NCI-H2196 treated with DMSO at 0.1 percent for 48 hours (cell line): Measurements from ENCODE around the gene TNFRSF13B.
"Not testable (repeated sequence)": the region's sequence is repeated elsewhere in the genome, so short reads cannot be mapped to it uniquely, and the experiment has no call there.

Experiments
- DNase-seq: peaks from one replicate; lab custom pipeline; 2025; ENCODE audit not compliant: unreplicated experiment; lab: John Stamatoyannopoulos, UW

TNFRSF13B gene

DNA sequence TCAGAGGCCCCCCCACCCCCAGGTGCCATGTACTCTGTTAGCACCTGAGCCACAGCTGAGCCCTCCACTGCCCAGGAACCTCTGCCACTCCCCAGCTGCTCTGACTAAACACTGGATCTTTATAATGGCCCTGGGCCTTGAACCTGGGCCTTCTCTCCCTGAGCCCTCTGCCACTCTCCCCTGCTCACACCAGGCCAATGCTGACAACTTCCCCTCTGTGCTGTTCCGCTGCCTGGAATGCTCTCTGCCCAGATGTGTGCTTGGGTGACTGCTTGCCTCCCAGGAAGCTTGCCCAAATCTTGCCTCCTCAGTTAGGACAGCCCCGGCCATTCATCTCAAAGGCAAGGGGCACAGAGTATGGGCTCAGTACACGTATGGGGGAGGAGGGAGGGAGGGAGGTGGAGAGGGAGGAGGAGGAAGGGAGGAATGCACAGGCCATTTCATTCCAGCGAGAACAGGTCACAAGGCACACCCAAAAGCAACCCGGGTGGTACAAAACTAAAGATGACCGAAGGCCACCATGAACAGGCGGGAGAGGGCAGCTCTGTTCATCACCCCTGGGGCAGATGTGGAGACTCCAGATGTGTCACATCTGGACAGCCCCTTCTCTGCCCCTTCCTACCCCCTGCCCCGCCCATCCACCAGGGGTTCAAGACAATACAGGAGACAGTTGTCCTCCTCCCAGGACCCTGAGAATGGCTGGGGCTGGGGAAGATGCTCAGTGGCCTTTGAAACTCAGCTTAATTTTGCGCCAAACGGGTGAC is 15.3 kb upstream of the TNFRSF13B start:
- DNase-seq = no peak

DNA sequence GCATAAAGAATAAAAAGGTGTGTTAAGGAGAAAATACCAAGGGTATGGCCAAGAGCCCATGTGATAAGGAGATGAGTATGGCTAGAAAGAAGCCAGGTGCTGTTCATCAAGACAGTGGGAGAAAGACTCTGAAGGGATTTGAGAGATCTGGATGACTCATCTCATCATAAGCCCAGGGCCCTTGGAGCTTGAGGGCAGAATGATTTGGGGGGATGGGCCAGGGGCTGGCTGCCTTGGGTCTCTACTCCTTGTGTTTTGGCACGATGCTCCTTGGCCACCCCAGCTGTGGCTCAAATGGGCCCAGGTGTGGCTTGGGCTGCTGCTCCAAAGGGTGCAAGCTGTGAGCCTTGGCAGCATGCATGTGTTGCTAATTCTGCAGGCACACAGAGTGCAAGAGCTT is 14.5 kb upstream of the TNFRSF13B start:
- DNase-seq = no peak

DNA sequence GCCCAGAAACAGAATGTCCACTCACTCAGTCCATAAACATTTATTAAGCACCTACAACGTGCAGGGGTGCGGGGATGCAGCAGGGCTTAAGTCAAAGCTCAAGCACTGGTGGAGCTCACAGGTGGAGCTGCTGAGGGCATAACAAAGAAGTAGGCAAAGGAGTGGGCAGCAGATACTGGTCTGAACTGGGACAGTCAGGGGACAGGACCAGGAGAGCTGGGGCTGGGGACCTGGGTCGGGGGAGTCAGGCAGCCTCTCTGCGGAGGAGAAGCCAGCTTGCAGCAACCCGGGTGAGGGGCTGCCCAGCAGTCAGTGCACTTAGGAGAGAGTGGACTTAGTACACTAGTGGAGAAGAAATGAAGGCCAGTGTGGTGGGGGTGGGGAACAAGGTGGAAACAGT is 10.0 kb upstream of the TNFRSF13B start:
- DNase-seq = no peak

DNA sequence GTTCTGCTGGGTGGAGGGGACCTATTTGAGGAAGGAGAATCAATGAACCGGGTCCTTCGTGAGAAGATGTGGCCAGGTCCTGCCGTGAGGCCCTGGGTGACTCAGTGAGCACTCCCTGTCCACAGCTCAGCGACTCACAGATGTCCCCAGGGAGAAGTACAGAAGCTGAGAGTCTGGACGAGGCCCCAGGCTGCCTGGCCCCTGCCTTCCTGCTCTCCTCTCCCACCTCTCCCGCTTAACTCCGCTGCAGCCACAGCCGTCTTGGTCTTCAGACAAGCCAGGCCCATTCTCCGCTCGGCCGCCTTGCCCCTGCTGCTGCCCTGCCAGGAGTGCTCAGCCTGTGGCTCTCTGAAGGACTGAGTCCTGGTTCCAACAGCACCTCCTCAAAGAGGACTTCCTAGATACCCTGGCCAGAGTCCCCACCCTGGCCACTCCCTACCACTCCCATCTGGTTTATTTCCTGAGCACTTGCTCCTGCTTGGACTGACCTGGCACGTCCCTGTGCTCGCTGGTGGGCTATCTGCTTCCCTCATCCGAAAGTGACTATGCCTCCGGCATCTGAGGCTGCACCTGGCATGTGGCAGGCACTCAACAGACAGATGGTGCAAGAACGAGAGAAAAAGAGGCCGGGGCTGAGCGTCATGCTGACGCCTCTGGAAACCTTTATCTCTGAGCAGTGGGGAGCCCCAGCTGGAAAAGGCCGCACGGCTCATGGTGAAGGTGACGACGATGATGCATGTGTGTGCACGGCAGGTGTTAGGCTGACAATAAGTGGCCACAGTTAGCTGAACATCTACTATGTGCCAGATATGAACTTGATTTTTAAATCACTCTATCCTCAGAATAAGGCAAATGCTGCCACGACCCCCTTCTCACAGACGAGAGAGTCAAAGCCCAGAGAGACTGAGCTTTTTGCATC is 9.2 kb upstream of the TNFRSF13B start:
- no peak for DNase-seq

DNA sequence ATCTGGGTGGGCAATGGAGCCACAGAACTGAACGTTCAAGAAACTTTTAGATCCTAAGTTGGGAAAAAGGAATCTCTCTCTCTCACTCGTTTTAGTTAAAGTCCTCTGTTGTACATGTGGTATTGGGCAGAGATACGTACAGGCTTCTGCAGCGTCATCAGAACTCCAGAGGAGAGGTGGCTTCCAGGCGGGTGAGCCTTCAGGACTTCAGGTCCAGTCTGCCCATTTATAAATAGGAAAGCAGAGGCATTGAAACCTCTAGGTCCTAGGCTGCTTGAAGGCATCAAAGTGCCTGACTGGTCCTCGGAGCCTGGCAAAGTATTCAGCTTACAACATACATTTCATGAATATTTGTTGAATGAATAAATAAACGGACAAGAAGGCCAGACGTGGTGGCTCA is 8.1 kb upstream of the TNFRSF13B start:
- no peak for DNase-seq

DNA sequence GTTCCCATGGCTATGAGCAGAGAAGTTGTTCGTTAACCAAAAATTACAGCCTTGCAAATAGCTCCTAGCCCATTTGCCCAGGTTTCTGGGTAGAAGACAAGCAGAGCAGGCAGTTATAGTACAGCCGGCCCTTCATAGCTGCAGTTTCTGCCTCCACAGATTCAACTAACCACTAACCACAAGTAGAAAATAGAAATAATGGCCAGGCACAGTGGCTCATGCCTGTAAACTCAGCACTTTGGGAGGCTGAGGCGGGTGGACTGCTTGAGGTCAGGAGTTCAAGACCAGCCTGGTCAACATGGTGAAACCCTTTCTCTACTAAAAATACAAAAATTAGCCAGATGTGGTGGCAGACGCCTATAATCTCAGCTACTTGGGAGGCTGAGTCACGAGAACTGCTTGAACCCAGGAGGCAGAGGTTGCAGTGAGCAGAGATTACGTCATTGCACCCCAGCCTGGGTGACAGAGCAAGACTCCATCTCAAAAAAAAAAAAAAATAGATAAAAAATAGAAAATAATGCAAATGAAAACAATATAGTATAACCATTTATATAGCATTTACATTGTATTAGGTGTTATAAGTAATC is 7.4 kb upstream of the TNFRSF13B start:
- DNase-seq = not testable (repeated sequence)

DNA sequence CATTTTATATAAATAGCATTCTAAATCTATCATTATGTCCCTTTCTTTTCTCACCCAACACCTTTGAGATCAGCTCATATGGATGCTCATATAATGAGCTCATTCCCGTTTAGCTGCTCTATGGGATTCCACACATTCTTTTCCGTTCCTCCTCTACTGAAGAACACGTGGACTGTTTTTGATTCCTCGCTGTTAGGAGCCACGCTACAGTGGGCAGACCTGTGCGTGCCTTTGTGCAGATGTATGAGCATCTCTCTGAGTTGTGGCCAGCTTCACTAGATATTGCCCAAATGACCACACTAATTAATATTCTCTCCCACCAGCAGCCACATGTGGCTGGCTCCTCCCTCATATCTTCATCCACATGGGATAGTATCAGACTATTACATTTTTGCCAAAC is 6.0 kb upstream of the TNFRSF13B start:
- DNase-seq = no peak

DNA sequence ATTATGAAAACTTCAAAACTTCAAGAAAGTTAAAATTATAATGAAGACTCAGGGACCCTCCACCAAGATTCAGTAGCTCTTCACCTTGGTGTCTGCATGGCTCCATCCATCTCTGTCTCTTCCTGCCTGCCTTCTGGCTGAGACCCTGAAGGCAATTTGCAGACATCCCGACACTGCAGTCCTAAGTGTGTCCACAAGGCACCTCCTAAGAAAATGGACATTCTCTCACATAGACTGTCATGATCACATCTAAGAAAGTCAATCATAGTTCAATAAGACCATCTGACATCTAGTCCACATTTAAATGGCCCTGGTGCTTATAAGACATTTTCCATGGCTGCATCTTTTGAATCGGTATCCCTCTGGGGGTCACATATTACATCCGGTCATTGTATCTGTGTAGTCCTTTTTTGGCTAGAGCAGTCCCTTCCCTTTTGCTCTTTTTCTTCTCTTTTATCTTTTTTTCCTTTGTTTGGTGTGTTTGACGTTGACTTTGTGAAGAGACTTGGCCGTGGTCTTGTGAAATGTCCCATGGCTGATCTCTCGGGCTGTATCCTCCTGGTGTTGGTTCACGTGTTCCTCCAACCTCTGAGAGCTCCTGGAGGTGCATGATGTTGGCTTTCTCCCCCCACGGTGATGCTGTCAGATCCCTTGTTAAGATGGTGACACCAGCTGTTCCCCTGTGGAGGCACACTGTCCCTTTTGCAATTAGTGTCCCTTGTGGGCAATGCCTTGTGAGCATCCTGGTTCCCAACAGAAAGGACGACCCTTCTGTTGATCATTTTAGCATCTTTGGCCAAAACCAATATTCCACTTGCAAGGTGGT is 5.0 kb upstream of the TNFRSF13B start:
- DNase-seq = no peak

DNA sequence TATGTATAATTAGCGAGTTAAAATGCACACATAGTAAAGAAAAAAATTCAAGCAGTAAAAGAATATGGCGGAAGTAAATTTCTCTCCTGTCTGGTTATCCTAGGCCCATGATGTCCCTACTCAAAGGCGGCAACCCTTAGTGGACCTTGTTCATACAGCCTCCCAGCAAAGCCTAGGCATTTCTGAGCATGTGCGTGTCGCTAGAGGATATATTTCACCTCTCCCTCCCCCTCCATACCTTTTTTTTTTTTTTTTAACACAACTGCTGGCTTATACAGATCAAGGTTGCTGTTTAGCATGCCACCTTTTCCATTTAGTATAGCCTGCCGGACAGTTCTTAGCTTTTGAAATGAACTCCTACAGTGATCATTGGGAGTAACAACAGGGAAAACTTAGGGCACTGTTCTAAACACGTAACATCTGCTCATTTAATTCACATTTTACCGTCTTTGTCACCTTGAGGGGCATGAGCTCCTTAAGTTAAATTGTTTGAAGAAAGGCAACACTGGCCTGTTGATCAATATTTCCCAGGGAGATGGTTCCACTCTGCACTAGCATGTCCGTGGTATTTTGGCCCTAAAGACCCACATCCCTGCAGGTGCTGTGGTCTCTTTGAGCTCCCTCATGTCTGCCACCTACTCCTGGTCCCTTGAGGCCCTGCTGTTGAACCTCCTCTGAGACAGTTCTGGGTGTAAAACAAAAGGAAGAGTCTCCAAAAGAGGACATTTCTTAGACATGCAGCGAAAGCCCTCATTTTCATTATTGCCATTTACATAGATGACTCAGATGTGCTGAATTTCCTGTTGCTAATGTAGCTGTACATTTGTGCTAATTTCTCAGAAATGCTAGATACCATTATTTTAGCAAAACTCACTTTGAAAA is 4.1 kb upstream of the TNFRSF13B start:
- DNase-seq = no peak

DNA sequence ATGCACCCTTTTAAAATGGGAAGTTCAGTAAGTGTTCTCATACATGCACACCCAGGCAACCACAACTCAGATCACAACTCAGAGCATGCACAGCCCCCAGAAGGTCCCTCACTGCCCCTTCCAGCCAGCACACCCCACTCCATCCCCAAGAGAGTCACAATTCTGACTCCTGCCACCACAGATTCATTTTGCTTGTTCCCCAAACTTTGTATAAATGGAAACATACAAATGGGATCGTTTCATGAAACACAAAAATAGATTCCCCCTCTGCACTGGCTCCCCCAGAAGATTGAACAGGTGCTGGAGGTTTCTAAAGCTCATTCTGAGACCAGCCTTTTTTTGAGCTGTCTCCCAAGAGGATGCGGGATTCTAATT is 3.3 kb upstream of the TNFRSF13B start:
- no peak for DNase-seq

DNA sequence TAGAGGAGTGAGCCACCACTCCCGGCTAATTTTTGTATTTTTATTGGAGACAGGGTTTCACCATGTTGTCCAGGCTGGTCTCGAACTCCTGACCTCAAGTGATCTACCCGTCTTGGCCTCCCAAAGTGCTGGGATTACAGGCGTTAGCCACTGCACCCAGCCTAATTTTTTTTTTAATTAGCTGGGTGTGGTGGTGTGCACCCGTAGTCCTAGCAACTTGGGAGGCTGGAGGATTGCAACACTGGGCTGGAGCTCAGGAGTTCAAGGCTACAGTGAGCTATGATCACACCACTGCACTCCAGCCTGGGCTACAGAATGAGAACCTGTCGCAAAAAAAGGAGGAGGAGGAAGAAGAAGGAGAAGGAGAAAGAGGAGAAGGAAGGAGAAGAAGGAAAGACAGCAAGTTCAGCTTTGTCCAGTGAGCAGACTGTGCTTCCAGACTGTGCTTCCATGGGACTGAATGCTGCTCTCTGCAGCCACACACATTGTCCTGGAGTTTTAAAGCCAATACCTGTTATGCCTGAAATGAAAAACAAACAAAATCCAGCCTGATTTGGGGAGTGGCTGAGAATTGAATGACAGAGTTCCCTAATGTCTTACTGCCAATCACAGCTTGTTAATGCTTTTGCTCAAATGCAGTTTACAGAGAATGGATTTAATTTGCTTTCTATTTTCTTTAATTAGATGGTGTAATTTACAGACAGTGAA is 2.8 kb upstream of the TNFRSF13B start:
- no peak for DNase-seq

DNA sequence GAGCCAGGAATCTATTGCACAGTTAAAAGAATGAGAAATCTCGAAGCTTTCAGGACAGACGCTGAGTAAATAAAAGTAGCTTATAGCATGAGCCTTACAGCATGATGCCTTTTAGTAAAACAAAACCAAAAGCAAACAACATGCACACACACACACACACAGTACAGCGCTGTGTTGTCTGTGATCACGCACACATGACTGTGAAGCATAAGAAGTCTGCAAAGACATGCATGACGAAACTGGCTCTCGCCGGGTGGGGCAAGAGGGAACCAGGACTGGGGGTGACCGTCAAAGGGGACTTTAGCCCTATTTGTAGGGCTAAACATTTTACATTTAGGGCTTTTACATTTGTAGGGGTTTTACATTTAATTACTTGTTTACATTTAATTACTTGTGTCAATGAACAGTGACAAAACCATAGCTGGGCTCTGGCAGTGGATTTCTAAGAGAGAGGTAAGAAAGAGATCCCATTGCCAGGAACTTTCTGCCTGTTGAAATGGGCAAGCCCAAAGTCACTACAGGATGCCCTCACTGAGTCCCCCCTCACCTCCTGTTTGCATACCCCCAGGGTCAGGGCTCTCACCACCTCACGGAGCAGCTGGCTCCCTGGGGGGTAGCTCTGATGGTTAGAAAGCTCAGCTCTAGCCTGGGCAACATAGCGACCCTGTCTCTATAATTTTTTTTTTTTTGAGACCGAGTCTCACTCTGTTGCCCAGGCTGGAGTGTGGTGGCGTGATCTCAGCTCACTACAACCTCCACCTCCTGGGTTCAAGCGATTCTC is 2.0 kb upstream of the TNFRSF13B start:
- DNase-seq = no peak

DNA sequence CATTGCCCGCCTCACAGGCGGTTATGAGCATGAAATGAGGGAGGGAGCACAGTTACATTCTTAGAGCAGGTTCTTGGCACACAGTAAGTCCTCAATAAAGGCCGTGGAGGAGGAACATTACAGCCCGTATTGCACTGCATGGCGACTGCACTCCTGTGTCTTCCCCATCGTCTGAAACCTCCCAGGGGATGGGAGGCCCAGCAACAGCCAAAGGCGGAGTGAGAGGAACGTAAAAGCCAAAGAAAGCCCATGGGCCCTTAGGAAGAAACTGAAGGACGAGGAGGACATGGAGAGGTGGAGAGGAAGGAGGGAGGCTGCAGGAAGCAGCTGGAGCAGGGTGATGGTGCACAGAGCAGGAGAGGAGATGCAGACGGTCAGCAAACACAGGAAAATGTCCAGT is 1.1 kb upstream of the TNFRSF13B start:
- not testable (repeated sequence) for DNase-seq

DNA sequence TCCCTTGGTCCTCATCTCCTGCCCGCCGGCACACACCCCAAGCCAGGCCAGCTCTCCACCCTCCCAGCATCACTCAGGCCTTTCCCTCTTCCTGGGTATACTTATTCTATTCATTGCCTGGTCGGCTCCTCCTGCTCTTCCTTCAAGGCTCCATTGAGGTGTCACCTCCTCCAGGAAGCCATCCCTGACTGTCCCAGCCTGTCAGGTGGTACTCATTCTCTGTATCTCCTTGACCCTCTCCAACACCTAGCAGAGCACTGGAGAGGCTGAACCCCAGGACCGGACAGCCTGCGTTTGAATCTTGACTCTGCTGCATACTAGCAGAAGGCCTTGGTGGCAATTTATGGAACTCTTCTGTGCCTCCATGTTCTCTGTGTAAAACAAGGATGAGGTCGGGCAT is 428 bp upstream of the TNFRSF13B start:
- no peak for DNase-seq

DNA sequence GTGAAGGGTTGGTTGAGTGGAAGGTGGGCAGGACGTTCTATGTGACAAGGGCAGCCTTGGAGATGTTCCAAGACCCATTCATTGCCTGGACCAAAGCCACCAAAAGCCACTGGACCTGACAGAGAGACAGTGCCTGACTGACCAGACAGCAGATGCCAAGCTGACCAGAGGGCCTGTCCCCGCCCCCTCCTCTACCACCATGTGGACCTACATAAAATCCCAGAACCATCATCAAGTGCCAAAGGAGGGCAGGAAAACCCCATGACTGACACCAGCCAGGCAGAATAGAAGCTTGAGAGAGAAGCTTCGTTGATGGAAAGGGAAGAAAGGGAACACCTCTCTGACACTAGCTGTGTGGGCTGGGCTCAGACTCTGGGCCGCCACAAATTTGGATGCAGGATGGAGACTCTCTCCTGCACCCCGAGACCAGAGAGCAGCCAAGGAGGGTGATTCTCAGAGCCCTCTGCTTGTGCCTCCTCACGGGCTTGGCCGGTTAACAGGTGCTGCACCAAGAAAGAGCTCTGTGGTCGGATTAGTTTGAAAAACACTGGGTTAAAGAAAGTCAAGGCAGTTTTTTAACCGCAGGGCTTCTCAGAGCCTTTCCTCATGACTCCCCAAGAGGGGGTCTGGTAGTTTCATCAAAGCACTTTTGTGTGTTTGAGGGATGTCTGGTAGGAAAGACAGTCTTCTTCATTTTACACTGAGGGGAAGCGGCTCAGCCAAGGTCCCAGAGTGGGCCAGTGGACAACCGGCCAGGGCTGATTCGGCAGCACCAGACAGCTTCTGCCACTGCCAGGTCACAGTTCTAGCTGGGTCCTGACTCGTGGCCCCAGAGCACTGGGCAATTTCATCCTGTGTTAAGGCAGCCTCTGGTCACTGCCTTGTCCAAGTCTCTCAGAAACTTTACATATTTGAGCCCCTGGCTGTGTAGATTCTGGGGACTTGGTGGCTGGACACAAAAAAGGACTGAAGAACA is 1.7 kb downstream of the TNFRSF13B start:
- no peak for DNase-seq

DNA sequence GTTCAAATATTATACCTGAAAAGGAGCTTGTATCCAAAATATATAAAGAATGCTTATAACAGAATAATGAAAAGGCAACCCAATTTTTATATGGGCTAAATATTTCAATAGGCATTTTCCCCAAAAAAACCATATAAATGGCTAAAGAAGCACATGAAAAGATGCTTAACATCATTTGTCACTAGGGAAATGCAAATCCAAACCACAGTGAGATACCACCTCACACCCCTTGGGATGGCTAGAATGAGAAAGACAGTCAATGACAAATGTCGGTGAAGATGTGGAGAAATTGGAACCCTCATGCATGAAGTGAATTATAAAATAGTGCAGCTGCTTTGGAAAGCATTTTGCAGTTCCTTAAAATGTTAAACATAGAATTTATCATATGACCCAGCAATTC is 3.1 kb downstream of the TNFRSF13B start:
- no peak for DNase-seq

DNA sequence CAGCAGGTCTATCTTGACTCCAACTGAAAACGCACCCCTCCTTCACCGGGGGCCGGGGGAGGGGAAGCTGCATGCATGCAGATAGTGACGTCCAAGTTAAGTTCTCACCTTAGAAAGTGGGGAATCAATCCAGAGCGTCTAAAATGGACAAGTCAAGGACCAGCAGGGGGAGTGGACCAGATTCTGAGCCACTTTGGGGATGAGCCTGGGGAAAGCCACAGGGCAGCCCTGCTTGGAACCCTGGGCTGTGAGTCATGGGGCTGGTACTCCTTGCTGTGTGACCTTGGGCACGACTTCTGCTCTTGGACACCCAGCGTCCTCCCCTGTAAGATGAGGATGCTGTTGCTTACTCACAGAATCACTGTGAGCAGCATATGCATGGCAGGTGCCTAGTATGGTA is 9.1 kb downstream of the TNFRSF13B start:
- DNase-seq = no peak

DNA sequence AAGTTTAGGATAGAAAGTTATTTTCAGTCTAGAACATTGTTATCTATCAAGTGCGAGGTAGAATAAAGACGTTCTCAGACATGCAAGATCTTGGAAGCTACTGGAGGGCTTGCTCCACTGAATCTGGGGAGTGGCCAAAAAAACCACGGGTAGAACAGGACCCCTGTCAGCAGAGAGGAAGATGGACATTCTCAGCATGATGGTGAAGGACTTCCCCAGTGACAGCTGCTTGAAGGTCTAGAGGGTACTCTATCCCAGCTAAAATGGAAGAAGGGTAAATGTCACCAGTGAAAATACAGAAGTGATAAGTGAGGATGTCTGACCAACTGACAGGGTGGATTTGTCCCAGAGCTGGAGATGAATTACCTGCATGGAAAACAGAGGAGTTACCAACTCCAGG is 10.1 kb downstream of the TNFRSF13B start:
- no peak for DNase-seq
